PC-3 (cell line): Measurements from ENCODE around the gene CCKAR. TPM values are rescaled to one million over a fixed set of nuclear protein-coding genes. Genes with fewer than 3 reads are reported as not detected.

Source experiments
- ATAC-seq: fragments of 200-7000 bp; cut with Tn5 transposase; 2 replicates; pipeline ENCODE4 v1.9.1; 2020; ENCODE audit warnings: mild to moderate bottlenecking, moderate library complexity
- BruUV-seq: library from RNA; stranded (reverse); fragments of 400-500 nt; replicated peaks from 2 replicates; lab custom pipeline; 2021; lab: Mats Ljungman, UMichigan
- CTCF ChIA-PET: fragments of 300-600 bp; sonication (Branson Sonifier 250); formaldehyde crosslinking; loops from one replicate; lab custom pipeline; 2022; ENCODE audit warnings: antibody characterized with exemption; lab: Charles Lee
- POLR2A ChIA-PET: fragments of 300-600 bp; sonication (Branson Sonifier 250); formaldehyde crosslinking; loops from one replicate; lab custom pipeline; 2022; ENCODE audit warnings: antibody characterized with exemption; ENCODE audit not compliant: unreplicated experiment; lab: Charles Lee
- DNase-seq: peaks from one replicate; pipeline ENCODE4 v3.0.0-alpha.2; 2015
- H2AFZ ChIP-seq: fragments of 300-600 bp; sonication (generic); 2 replicates; pipeline ENCODE4 v1.6.0; 2016; ENCODE audit warnings: antibody characterized with exemption, low read length
- H3F3A ChIP-seq: fragments of 300-600 bp; sonication (generic); one replicate; pipeline ENCODE4 v1.6.0; 2017; ENCODE audit warnings: antibody characterized with exemption, low read length, control low read depth, mild to moderate bottlenecking; ENCODE audit not compliant: unreplicated experiment
- H3K27ac ChIP-seq: fragments of 300-600 bp; sonication (generic); 2 replicates; pipeline ENCODE4 v1.5.1; 2016; ENCODE audit warnings: mild to moderate bottlenecking, low read length
- H3K27me3 ChIP-seq: fragments of 300-600 bp; sonication (generic); 2 replicates; pipeline ENCODE4 v1.6.1; 2016; ENCODE audit warnings: low read length, mixed read lengths
- H3K36me3 ChIP-seq: fragments of 300-600 bp; sonication (generic); 2 replicates; pipeline ENCODE4 v1.6.1; 2016; ENCODE audit warnings: low read depth, mixed run types, low read length, mixed read lengths
- H3K4me1 ChIP-seq: fragments of 300-600 bp; sonication (generic); 2 replicates; pipeline ENCODE4 v1.5.1; 2016; ENCODE audit warnings: low read length; ENCODE audit not compliant: insufficient read depth
- H3K4me2 ChIP-seq: fragments of 300-600 bp; sonication (generic); 2 replicates; pipeline ENCODE4 v1.6.0; 2016; ENCODE audit warnings: low read length
- H3K4me3 ChIP-seq: fragments of 300-600 bp; sonication (generic); 2 replicates; pipeline ENCODE4 v1.5.1; 2016; ENCODE audit warnings: mild to moderate bottlenecking, low read length, mixed read lengths
- H3K79me2 ChIP-seq: fragments of 300-600 bp; sonication (generic); 2 replicates; pipeline ENCODE4 v1.6.1; 2017; ENCODE audit warnings: low read length, mixed read lengths
- H3K9ac ChIP-seq: fragments of 300-600 bp; sonication (generic); 2 replicates; pipeline ENCODE4 v1.6.0; 2016; ENCODE audit warnings: mild to moderate bottlenecking, low read length
- H3K9me2 ChIP-seq: fragments of 300-600 bp; sonication (generic); replicated peaks from 2 replicates; pipeline ENCODE4 v1.6.1; 2016; ENCODE audit warnings: mixed run types, low read length, mixed read lengths
- H3K9me3 ChIP-seq: fragments of 300-600 bp; sonication (generic); 2 replicates; pipeline ENCODE4 v1.6.1; 2016; ENCODE audit warnings: low read length, mixed read lengths
- H4K20me1 ChIP-seq: fragments of 300-600 bp; sonication (generic); 2 replicates; pipeline ENCODE4 v1.6.1; 2016; ENCODE audit warnings: low read length, mixed read lengths
- EZH2 ChIP-seq: fragments of 300-600 bp; sonication (generic); IDR thresholded peaks from one replicate; pipeline ENCODE4 v1.6.1; 2017; ENCODE audit warnings: antibody characterized with exemption, mild to moderate bottlenecking, low read length; ENCODE audit not compliant: unreplicated experiment
- EZH2phosphoT487 ChIP-seq: fragments of 300-600 bp; sonication (generic); IDR thresholded peaks from 2 replicates; pipeline ENCODE4 v1.6.1; 2018; ENCODE audit warnings: mild to moderate bottlenecking, antibody characterized with exemption, low read length, borderline replicate concordance
- intact Hi-C: fragments of 100-400 bp; cut with micrococcal nuclease; formaldehyde crosslinking; loops from 2 replicates; pipeline ENCODE4 v1.9.0; 2023
- total RNA-seq: library from RNA; depleted of rRNA; stranded (reverse); fragments of >200 nt; gene quantifications from 2 replicates; pipeline ENCODE4 v1.2.3, GENCODE V29; 2014
- TF ChIP-seq, protein P1 (sequence below): fragments of 300-600 bp; sonication (generic); conservative IDR thresholded peaks from 2 replicates; pipeline ENCODE4 v1.5.1; 2017; ENCODE audit warnings: antibody characterized with exemption, low read depth, mild to moderate bottlenecking, low read length

The CCKAR gene
- total RNA-seq, 1 experiment from 2014 or later, result not detected

DNA sequence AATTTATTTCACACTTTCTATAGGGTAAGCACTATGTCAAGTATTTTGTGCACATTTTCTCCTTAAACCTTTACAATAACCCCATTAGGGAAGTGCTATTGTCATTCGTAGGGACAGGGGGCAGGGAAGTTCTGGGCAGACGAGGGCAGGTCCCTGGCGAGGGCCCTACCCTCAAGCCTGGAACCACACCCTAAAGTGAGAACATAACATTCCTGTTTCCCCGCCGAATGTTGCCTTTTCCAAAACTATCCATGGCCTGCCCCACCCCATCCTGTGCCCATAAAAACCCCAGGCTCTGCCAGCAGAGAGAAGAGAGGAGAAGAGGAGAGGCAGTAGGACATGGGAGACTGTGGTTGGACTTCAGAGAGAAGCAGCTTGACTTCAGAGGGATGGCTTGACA is 39.8 kb upstream of the CCKAR start:
- ATAC-seq (no peak), DNase-seq (no peak)
- H3F3A ChIP-seq, result no peaks in the 10 kb centered on the region
- CTCF ChIA-PET, result no interaction called here
- H4K20me1 ChIP-seq, result no peaks in the 10 kb centered on the region
- no peak for TF ChIP-seq EZH2
- TF ChIP-seq, protein P1, sequence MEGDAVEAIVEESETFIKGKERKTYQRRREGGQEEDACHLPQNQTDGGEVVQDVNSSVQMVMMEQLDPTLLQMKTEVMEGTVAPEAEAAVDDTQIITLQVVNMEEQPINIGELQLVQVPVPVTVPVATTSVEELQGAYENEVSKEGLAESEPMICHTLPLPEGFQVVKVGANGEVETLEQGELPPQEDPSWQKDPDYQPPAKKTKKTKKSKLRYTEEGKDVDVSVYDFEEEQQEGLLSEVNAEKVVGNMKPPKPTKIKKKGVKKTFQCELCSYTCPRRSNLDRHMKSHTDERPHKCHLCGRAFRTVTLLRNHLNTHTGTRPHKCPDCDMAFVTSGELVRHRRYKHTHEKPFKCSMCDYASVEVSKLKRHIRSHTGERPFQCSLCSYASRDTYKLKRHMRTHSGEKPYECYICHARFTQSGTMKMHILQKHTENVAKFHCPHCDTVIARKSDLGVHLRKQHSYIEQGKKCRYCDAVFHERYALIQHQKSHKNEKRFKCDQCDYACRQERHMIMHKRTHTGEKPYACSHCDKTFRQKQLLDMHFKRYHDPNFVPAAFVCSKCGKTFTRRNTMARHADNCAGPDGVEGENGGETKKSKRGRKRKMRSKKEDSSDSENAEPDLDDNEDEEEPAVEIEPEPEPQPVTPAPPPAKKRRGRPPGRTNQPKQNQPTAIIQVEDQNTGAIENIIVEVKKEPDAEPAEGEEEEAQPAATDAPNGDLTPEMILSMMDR, result no peak
- TF ChIP-seq EZH2phosphoT487, result no peak
- no TSS peak for BruUV-seq
- H3K4me3 ChIP-seq, result no peak overlapping the region
- H2AFZ ChIP-seq, result no peak overlapping the region
- H3K27ac ChIP-seq, result no peak overlapping the region
- no peak overlapping the region for H3K9ac ChIP-seq
- POLR2A ChIA-PET, result no interaction called here
- H3K9me2 ChIP-seq, result no peaks in the 10 kb centered on the region
- no peaks in the 10 kb centered on the region for H3K27me3 ChIP-seq
- no peak overlapping the region for H3K4me2 ChIP-seq
- H3K36me3 ChIP-seq, result no peaks in the 10 kb centered on the region
- H3K9me3 ChIP-seq, result no peaks in the 10 kb centered on the region
- H3K4me1 ChIP-seq, result peaks cover 6% of the 10 kb centered on the region
- no peaks in the 10 kb centered on the region for H3K79me2 ChIP-seq
- intact Hi-C loops, result no loop called here

GRCh38 chr4:26529479-26529878 is 39.2 kb upstream of the CCKAR start:
- H3K79me2 ChIP-seq, result no peaks in the 10 kb centered on the region
- no peaks in the 10 kb centered on the region for H3F3A ChIP-seq
- POLR2A ChIA-PET, result no interaction called here
- intact Hi-C loops, result no loop called here
- H3K27ac ChIP-seq, result no peak overlapping the region
- H4K20me1 ChIP-seq, result no peaks in the 10 kb centered on the region
- H3K4me1 ChIP-seq, result peaks cover 9% of the 10 kb centered on the region
- H3K36me3 ChIP-seq, result no peaks in the 10 kb centered on the region
- no peak for TF ChIP-seq EZH2phosphoT487
- no peak for TF ChIP-seq EZH2
- TF ChIP-seq, protein P1, result no peak
- H2AFZ ChIP-seq, result no peak overlapping the region
- H3K27me3 ChIP-seq, result no peaks in the 10 kb centered on the region
- H3K9me2 ChIP-seq, result no peaks in the 10 kb centered on the region
- ATAC-seq (no peak), DNase-seq (no peak)
- H3K4me3 ChIP-seq, result no peak overlapping the region
- CTCF ChIA-PET, result no interaction called here
- H3K9ac ChIP-seq, result no peak overlapping the region
- no peak overlapping the region for H3K4me2 ChIP-seq
- no peaks in the 10 kb centered on the region for H3K9me3 ChIP-seq
- no TSS peak for BruUV-seq

DNA sequence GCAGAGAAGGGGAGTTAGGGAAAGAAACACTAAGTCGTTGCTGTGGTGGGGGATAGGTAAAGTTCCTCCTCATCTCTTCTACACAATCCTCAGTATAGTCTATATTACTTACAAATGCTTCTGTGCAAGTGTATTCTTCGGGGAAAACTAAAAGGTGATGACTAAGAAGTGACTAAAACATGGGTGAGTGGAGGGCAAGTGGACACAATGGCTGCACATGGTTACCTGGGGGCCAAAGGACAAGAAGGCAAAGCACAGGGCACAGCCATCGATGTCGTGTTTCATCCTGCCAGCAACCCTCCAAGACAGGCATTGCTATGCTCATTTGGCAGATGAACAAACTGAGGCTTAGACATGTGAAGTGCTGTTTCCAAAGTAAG is 35.5 kb upstream of the CCKAR start:
- DNase-seq (peak; percentile 24), ATAC-seq (no peak; the same call in 1 of the 2 replicates)
- POLR2A ChIA-PET, result no interaction called here
- Histone ChIP-seq H3K4me1 (peaks cover 16% of the 10 kb centered on the region), H3K79me2 (no peaks in the 10 kb centered on the region), H3K4me3 (no peak overlapping the region), H3F3A (no peaks in the 10 kb centered on the region), H3K36me3 (no peaks in the 10 kb centered on the region), H3K27ac (no peak overlapping the region), H2AFZ (no peak overlapping the region), H3K9me3 (no peaks in the 10 kb centered on the region), H3K27me3 (no peaks in the 10 kb centered on the region), H3K4me2 (no peak overlapping the region), H3K9me2 (no peaks in the 10 kb centered on the region), H3K9ac (no peak overlapping the region), H4K20me1 (no peaks in the 10 kb centered on the region)
- CTCF ChIA-PET, result no interaction called here
- TF ChIP-seq EZH2phosphoT487 (no peak), EZH2 (no peak)
- TF ChIP-seq, protein P1, result no peak
- intact Hi-C loops, result no loop called here
- no TSS peak for BruUV-seq
